MCF 10A (cell line): Measurements from ENCODE around the gene STT3B. TPM values are rescaled to one million over a fixed set of nuclear protein-coding genes. Genes with fewer than 3 reads are reported as not detected.

Source experiments
- BruUV-seq: library from RNA; stranded (reverse); fragments of 400-500 nt; replicated peaks from 2 replicates; lab custom pipeline; 2021; lab: Mats Ljungman, UMichigan
- CTCF ChIA-PET: fragments of 300-600 bp; sonication (Branson Sonifier 250); formaldehyde crosslinking; extraction: SDS; loops from one replicate; lab custom pipeline; 2021; ENCODE audit warnings: antibody characterized with exemption, inconsistent platforms; lab: Yijun Ruan, JAX
- POLR2A ChIA-PET: fragments of 300-600, 350-650 bp; sonication (Branson Sonifier 250); formaldehyde crosslinking; extraction: SDS; loops from one replicate; lab custom pipeline; 2020; ENCODE audit warnings: antibody characterized with exemption, inconsistent platforms; lab: Yijun Ruan, JAX
- DNase-seq: peaks from one replicate; pipeline ENCODE4 v3.0.0-alpha.2; 2018; ENCODE audit not compliant: unreplicated experiment
- H3K27ac Mint-ChIP-seq: one replicate; pipeline ENCODE4 v1.8.0; 2022; ENCODE audit warnings: mild to moderate bottlenecking, low read depth, mixed read lengths; ENCODE audit not compliant: unreplicated experiment
- H3K27me3 Mint-ChIP-seq: one replicate; pipeline ENCODE4 v1.8.0; 2022; ENCODE audit warnings: mixed read lengths; ENCODE audit not compliant: insufficient read depth, unreplicated experiment
- H3K36me3 Mint-ChIP-seq: one replicate; pipeline ENCODE4 v1.8.0; 2022; ENCODE audit warnings: mild to moderate bottlenecking, moderate library complexity, mixed read lengths; ENCODE audit not compliant: insufficient read depth, unreplicated experiment
- H3K4me1 Mint-ChIP-seq: one replicate; pipeline ENCODE4 v1.8.0; 2022; ENCODE audit warnings: mixed read lengths; ENCODE audit not compliant: insufficient read depth, unreplicated experiment
- H3K4me3 Mint-ChIP-seq: one replicate; pipeline ENCODE4 v1.8.0; 2022; ENCODE audit warnings: mild to moderate bottlenecking, moderate library complexity, mixed read lengths; ENCODE audit not compliant: unreplicated experiment
- H3K9me3 Mint-ChIP-seq: one replicate; pipeline ENCODE4 v1.8.0; 2022; ENCODE audit warnings: mixed read lengths; ENCODE audit not compliant: unreplicated experiment
- CTCF ChIP-seq: fragments of 200-600 bp; IDR thresholded peaks from one replicate; pipeline ENCODE4 v1.8.0; 2022; ENCODE audit warnings: antibody characterized with exemption, mild to moderate bottlenecking; ENCODE audit not compliant: unreplicated experiment
- intact Hi-C: fragments of 100-400 bp; cut with micrococcal nuclease; formaldehyde crosslinking; loops from 2 replicates; pipeline ENCODE4 v1.14.1; 2022
- total RNA-seq: library from RNA; stranded (reverse); gene quantifications from 2 replicates; pipeline ENCODE4 v1.2.3, GENCODE V29; 2022

Gene STT3B
- total RNA-seq, 1 experiment from 2014 or later: 118 TPM

DNA sequence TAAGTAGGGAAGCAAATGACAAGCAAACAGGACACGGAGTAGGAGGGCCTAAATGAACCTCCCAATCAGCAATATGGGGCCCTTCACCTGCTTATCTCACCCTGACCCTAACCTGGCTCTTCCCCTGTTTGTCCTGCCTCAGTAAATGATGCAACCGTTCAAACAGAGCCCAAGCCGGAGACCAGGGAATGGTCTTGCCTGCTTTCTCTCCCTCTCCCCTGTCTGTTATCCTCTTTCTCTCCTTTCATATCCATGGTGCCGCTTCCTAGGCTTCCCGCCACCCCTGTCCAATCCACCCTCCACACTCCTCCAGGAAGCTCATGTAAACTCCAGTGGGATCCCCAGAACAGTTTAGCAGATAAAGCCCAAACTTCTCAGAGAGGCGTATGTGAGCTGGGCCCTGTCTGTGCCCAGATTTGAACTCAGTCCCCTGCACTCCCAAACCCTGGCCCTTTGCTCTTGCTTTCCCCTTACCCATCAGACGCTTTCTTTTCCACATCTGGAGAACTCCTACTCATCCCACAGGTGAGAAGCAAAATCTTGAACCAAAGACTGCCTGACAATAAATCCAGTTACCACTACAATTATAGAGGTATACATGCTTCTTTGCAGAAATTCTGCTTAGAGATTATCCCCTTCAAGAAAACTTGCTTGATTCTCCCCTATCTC lies 45.7 kb upstream of the STT3B start:
- no peak for DNase-seq
- no TSS peak for BruUV-seq
- no peak for TF ChIP-seq CTCF
- no peaks in the 10 kb centered on the region for H3K36me3 Mint-ChIP-seq
- no peaks in the 10 kb centered on the region for H3K27me3 Mint-ChIP-seq
- no peak overlapping the region for H3K4me3 Mint-ChIP-seq
- intact Hi-C loops: no loop called here
- ChIA-PET CTCF (interaction anchor here (0.6 kb wide), 1 partner anchor 36 kb away, joined by 3 read pairs; no protein-coding TSS in a partner anchor), POLR2A (no interaction called here)
- H3K4me1 Mint-ChIP-seq: no peaks in the 10 kb centered on the region
- H3K27ac Mint-ChIP-seq: no peak overlapping the region
- no peaks in the 10 kb centered on the region for H3K9me3 Mint-ChIP-seq

- Mint-ChIP-seq H3K4me1 (no peaks in the 10 kb centered on the region), H3K4me3 (no peak overlapping the region), H3K9me3 (no peaks in the 10 kb centered on the region), H3K27me3 (no peaks in the 10 kb centered on the region), H3K27ac (no peak overlapping the region), H3K36me3 (no peaks in the 10 kb centered on the region)
- POLR2A ChIA-PET: interaction anchor here (0.7 kb wide), 1 partner anchor 106 kb away, joined by 3 read pairs; no protein-coding TSS in a partner anchor
- BruUV-seq: no TSS peak
- CTCF ChIA-PET: no interaction called here
- DNase-seq: no peak
- TF ChIP-seq CTCF: no peak
- intact Hi-C loops: no loop called here
Observed at GRCh38 chr3:31488475-31489017, 44.2 kb upstream of the STT3B start.

DNA sequence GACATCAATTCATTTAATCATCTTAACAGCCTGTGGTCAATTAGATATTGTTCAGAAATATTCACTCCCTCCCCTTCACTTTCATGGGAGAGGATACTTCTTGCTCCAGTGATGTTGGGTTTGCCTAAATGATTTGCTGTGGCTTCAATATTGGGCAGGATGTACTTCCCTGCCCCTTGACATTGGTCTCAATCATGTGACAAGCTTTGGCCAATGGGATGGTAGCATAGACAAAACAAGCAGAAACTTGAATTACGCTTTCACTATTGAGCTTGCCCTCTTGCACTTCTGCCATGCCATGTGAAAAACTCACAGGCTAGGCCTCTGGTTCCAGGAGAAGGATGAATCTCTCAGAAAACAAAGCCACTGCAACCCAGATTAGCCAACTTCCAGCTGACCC lies 42.2 kb upstream of the STT3B start:
- Mint-ChIP-seq H3K27ac (no peak overlapping the region), H3K36me3 (no peaks in the 10 kb centered on the region), H3K9me3 (no peaks in the 10 kb centered on the region)

More for the DNA sequence above, 42.2 kb upstream of the STT3B start:
- ChIA-PET POLR2A (interaction anchor here (1.6 kb wide), 1 partner anchor 42 kb away, joined by 5 read pairs; the partner anchor contains the start of gene STT3B), CTCF (no interaction called here)
- no peak for DNase-seq
- Mint-ChIP-seq H3K4me1 (no peaks in the 10 kb centered on the region), H3K27me3 (no peaks in the 10 kb centered on the region), H3K4me3 (no peak overlapping the region)
- TF ChIP-seq CTCF: no peak
- BruUV-seq: no TSS peak
- intact Hi-C loops: no loop called here
